Measurements from ENCODE around the gene PROCA1. TPM values are rescaled to one million over a fixed set of nuclear protein-coding genes. Genes with fewer than 3 reads are reported as not detected.

Gene PROCA1
- total RNA-seq, 4 donors from 2014 or later, result 2.0 to 8.5 (median 2.4) TPM; not detected in 1

GRCh38 chr17:28740406-28741357, 29.0 kb upstream of the PROCA1 start:
- TF ChIP-seq CTCF (IDR thresholded peaks at IDR 0.05; ENCODE audit: low read depth), result no peak

- TF ChIP-seq CTCF (IDR thresholded peaks at IDR 0.05; ENCODE audit: low read depth), result no peak
These were observed 27.1 kb upstream of the PROCA1 start for GRCh38 chr17:28738680-28739384.

DNA sequence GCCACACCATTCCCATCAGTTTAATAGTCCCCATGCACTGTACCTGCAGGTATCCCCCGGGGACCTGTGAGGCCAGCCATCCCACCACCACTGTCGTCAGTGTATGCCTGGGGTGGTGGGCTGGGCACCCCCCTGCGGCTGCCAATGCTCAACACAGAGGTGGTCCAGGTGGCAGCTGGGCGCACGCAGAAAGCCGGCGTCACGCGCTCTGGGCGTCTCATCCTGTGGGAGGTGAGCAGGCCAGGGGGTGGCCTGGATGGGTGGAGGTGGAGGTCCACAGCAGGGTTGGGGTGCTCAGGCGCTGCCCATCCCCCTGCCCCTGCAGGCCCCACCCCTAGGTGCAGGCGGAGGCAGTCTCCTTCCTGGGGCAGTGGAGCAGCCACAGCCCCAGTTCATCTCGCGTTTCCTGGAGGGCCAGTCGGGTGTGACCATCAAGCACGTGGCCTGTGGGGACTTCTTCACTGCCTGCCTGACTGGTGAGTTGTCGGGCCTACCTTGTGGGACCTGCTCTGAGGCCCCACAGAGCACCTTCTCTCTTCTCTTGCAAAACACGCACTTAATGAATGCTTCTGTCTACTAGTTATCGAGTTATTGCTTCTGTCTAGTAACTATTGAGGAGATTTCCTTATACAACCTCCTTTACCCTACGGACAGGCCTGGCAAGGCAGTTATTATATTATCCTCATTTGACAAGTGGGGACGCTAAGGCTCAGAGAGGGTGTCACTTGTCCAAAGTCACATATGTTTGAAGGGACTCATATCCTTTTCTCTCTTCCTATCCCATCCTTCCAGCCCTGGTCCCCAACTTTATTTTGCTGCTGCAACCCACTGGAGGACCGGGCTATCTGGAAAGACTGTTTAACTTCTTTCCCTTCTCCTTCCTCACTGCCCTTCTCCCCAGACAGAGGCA, 26.3 kb upstream of the PROCA1 start:
- TF ChIP-seq CTCF (IDR thresholded peaks at IDR 0.05; ENCODE audit: low read depth), result no peak

- TF ChIP-seq CTCF (IDR thresholded peaks at IDR 0.05; ENCODE audit: low read depth), result no peak
These were observed 25.6 kb upstream of the PROCA1 start for GRCh38 chr17:28737316-28737715.

- no peak for TF ChIP-seq CTCF (IDR thresholded peaks at IDR 0.05; ENCODE audit: low read depth)
These were observed 23.6 kb upstream of the PROCA1 start for GRCh38 chr17:28735242-28735722.

GRCh38 chr17:28734712-28735241, 23.1 kb upstream of the PROCA1 start:
- TF ChIP-seq CTCF (IDR thresholded peaks at IDR 0.05; ENCODE audit: low read depth), result no peak

Data from subcutaneous adipose tissue (tissue), 4 donors.